HEK293 (cell line): ENCODE data around the gene FADD.

Experiments
- CTCF ChIP-seq: fragments of 450-650 bp; formaldehyde crosslinking; IDR thresholded peaks from 2 replicates; pipeline ENCODE4 v1.5.1; 2016; ENCODE audit warnings: missing biosample characterization, missing genetic modification characterization
- ZBTB44 ChIP-seq: fragments of 450-650 bp; IDR thresholded peaks from 2 replicates; pipeline ENCODE4 v1.5.1; 2018; ENCODE audit warnings: missing biosample characterization, mild to moderate bottlenecking, missing genetic modification characterization
- ZNF10 ChIP-seq: fragments of 450-650 bp; formaldehyde crosslinking; IDR thresholded peaks from 2 replicates; pipeline ENCODE4 v1.5.1; 2017; ENCODE audit warnings: missing biosample characterization, missing genetic modification characterization
- ZNF174 ChIP-seq: fragments of 450-650 bp; formaldehyde crosslinking; IDR thresholded peaks from 2 replicates; pipeline ENCODE4 v1.5.0; 2017; ENCODE audit warnings: missing biosample characterization, mild to moderate bottlenecking, missing genetic modification characterization
- ZNF280C ChIP-seq: fragments of 450-650 bp; formaldehyde crosslinking; IDR thresholded peaks from 2 replicates; pipeline ENCODE4 v1.5.1; 2016; ENCODE audit warnings: missing biosample characterization, missing genetic modification characterization
- ZNF561 ChIP-seq: fragments of 450-650 bp; IDR thresholded peaks from 2 replicates; pipeline ENCODE4 v1.5.1; 2018; ENCODE audit warnings: missing biosample characterization, missing genetic modification characterization, borderline replicate concordance

GRCh38 chr11:70180906-70181305, 22.2 kb upstream of the FADD start:
- TF ChIP-seq ZNF561 (tag by site-specific recombination) (no peak), ZNF174 (tag by site-specific recombination) (no peak), ZNF280C (no peak), ZBTB44 (tag by site-specific recombination) (no peak), CTCF (tag by site-specific recombination) (no peak), ZNF10 (tag by site-specific recombination) (no peak)
